Heart left ventricle (tissue), 13 donors: Measurements from ENCODE around the gene AMN.

Experiments
- POLR2A ChIP-seq, 2 donors: fragments of 450-650 bp; IDR thresholded peaks; one replicate each; pipeline ENCODE4 v1.6.1; 2017; ENCODE audit warnings: antibody characterized with exemption in 2 of 2, mild to moderate bottlenecking in 2 of 2, moderate library complexity in 2 of 2
- TF ChIP-seq, protein P1 (sequence below), 12 donors: fragments of 200-600 bp; sonication (generic) in 4 of 12; IDR thresholded peaks; one replicate each; pipeline versions ENCODE4 v1.5.0 to v1.8.0; 2018 to 2022; ENCODE audit warnings: antibody characterized with exemption in 12 of 12, mild to moderate bottlenecking in 5 of 12
- donor health status: ischemic (EF 13 %, LVEDD 7.1; RV severe dilation, severe dysfunction).
- donor health status: DM: no; HTN: yes; CAD: no.
- donor health status: DM: no; HTN: no; CAD: no.
- donor health status: ischemic (EF 25% LVEDD 6.9; RV normal size, moderate dysfunction).
- donor health status: ischemic (EF 25% LVEDD 5.7; RV mildly dilated, moderate dysfunction).
- donor health status: ischemic (EF 35%, LVEDD 5.7; RV mildly dilated, moderate dysfunction).
- donor health status: nonischemic (EF 11% LVEDD 7.7; RV severe dilation, severe dysfunction).
- donor health status: DM: yes; HTN: yes; CAD: no.
- donor health status: PGD.
- donor health status: ischemic (EF 29% LVEDD 5.4; RV normal size, mild dysfunction).
- donor health status: nonischemic (EF 23%, LVEDD 6.1; RV moderate dilation, normal function).

- TF ChIP-seq POLR2A (IDR thresholded peaks at IDR 0.05) = no peak
- TF ChIP-seq, protein P1, sequence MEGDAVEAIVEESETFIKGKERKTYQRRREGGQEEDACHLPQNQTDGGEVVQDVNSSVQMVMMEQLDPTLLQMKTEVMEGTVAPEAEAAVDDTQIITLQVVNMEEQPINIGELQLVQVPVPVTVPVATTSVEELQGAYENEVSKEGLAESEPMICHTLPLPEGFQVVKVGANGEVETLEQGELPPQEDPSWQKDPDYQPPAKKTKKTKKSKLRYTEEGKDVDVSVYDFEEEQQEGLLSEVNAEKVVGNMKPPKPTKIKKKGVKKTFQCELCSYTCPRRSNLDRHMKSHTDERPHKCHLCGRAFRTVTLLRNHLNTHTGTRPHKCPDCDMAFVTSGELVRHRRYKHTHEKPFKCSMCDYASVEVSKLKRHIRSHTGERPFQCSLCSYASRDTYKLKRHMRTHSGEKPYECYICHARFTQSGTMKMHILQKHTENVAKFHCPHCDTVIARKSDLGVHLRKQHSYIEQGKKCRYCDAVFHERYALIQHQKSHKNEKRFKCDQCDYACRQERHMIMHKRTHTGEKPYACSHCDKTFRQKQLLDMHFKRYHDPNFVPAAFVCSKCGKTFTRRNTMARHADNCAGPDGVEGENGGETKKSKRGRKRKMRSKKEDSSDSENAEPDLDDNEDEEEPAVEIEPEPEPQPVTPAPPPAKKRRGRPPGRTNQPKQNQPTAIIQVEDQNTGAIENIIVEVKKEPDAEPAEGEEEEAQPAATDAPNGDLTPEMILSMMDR (IDR thresholded peaks at IDR 0.05) = no peak
Observed at GRCh38 chr14:102977475-102977874, 55.0 kb downstream of the AMN start.
